Fibroblast of lung (primary cell): ENCODE results near the gene AFF4.

Source experiments
- EZH2 ChIP-seq: IDR thresholded peaks from 2 replicates; pipeline ENCODE4 v1.5.1; 2012; ENCODE audit warnings: low read length, control low read depth, mild to moderate bottlenecking; ENCODE audit errors: missing control alignments
- TF ChIP-seq, protein P1 (sequence below), 2 donors: IDR thresholded peaks in 1 of 2; conservative IDR thresholded peaks in 1 of 2; 1 replicate in 1 of 2; 2 replicates in 1 of 2; pipeline ENCODE4 v1.5.1; 2011 to 2012; ENCODE audit warnings: low read length in 2 of 2, control low read depth in 1 of 2, inconsistent platforms in 1 of 2, low read depth in 1 of 2, mild to moderate bottlenecking in 1 of 2

DNA sequence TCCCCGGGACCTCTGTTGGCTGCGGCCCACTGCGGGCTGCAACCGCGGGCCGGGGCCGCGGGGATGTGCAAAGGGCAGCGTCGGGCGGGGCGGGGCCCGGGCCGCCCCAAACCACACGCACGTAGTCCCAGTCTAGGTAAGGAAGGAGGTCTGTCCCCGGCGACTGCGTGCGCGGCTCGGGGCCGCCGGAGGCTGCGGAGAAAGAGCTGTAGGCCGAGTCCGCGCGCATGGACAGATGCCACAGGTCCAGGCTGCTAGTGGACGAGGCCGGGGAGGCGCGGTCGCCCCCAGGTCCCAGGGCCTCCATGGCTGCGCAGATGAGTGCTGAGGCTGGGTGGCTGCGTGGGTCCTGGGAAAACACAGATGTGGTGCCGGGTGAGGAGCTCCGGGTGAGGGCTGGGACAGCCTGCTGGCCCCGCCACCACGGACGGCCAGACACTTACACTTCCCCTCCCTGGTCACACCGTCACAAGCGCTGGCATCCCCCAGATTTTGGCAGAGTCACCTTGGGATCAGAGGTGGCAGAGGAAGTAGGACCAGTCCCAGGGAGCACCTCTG lies 137.5 kb downstream of the AFF4 start:
- TF ChIP-seq, protein P1, sequence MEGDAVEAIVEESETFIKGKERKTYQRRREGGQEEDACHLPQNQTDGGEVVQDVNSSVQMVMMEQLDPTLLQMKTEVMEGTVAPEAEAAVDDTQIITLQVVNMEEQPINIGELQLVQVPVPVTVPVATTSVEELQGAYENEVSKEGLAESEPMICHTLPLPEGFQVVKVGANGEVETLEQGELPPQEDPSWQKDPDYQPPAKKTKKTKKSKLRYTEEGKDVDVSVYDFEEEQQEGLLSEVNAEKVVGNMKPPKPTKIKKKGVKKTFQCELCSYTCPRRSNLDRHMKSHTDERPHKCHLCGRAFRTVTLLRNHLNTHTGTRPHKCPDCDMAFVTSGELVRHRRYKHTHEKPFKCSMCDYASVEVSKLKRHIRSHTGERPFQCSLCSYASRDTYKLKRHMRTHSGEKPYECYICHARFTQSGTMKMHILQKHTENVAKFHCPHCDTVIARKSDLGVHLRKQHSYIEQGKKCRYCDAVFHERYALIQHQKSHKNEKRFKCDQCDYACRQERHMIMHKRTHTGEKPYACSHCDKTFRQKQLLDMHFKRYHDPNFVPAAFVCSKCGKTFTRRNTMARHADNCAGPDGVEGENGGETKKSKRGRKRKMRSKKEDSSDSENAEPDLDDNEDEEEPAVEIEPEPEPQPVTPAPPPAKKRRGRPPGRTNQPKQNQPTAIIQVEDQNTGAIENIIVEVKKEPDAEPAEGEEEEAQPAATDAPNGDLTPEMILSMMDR (conservative IDR thresholded peaks at IDR 0.05 in 1 of 2, IDR thresholded peaks at IDR 0.05 in 1 of 2; ENCODE audit: low read depth in 1 of 2, low read length in 2 of 2), result no peak
- no peak for TF ChIP-seq EZH2
